HG03521 (cell line): Measurements from ENCODE around the gene RAB35.
A peak's percentile ranks its signal among the peaks of the same experiment; 100 is the strongest.

Experiments
- ATAC-seq: cut with Tn5 transposase; IDR thresholded peaks from one replicate; pipeline ENCODE4 v1.9.1; 2021; ENCODE audit warnings: mild to moderate bottlenecking, moderate library complexity; ENCODE audit not compliant: unreplicated experiment

The RAB35 gene

DNA sequence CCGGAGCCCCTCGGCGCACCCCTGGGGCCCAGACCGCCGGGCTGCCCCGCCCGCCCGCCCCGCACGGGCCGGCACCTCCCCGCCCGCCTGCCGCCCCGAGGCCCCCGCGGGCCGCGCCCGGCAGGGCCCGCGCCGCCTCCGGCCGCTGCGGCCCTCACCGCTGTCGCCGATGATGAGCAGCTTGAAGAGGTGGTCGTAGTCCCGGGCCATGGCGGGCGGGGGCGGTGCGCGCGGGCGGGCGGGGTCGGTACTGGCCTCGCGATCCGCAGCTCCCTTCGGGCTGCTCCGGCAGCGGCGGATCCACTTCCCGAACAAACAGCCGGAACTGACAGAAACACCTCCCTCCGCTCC is at the start of gene RAB35:
Gene RAB35 (minus strand): TSS at position 313 of the 351 bp plus-strand sequence. CDS start 103 bp downstream, at position 210.
- peak; percentile 8 for ATAC-seq

DNA sequence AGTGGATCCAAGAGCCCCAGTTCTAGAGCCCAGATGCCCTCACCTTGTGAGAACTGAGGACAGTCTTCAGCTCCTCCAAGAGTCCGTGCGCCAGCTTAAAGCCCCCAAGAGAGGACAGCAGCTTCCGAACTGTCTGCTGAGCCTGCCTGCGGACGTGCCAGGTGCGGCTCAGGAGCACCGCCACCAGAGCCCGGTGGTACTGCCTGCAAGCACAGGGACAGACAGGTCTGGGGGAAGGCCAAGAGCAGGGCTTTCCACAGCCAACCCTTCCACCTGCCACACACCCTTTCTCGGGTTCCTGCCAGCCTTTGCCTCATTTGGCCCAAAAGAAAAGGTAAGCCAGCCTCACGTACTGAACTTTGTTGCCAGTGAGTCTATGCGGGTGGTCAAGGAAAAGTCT is 47.7 kb upstream of the RAB35 start:
- no peak for ATAC-seq

DNA sequence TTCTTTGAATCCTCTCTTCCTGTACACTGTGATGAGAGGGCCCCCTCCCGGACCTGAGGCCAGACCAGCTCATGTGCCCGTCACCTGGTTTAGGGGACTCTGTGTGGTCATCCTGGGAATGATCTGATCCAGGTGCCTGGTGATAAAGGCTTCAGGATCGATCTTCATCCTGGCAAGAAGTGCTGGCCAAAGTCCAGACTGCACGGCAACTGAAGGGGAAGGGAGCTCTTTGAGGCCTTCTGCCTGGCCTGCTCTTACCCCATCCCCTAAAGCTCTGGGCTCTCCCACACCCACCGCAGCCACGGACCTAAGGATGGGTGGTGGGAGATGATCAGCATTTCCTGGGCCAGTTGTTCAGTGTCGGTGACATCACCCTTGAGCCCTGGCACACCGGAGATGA is 46.2 kb upstream of the RAB35 start:
- ATAC-seq, result no peak

DNA sequence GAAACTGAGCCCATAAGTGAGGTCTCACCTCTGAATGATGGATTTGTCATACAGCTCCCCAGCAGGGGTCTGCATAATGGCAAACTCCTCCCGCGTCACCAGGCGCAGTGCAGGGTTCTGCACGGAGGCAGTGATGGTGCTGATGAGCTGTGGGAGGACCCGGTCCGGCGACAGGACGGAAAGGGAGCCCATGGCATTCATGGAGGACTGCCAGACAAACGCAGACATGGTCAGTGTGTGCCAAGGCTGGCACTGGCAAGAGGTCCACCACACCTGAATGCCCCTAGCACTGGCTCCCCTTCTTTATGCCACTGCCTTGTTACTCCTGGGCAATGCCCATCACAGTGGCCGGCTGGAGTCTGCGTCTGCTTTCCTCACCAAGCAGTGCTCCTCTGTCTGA is 45.3 kb upstream of the RAB35 start:
- no peak for ATAC-seq

DNA sequence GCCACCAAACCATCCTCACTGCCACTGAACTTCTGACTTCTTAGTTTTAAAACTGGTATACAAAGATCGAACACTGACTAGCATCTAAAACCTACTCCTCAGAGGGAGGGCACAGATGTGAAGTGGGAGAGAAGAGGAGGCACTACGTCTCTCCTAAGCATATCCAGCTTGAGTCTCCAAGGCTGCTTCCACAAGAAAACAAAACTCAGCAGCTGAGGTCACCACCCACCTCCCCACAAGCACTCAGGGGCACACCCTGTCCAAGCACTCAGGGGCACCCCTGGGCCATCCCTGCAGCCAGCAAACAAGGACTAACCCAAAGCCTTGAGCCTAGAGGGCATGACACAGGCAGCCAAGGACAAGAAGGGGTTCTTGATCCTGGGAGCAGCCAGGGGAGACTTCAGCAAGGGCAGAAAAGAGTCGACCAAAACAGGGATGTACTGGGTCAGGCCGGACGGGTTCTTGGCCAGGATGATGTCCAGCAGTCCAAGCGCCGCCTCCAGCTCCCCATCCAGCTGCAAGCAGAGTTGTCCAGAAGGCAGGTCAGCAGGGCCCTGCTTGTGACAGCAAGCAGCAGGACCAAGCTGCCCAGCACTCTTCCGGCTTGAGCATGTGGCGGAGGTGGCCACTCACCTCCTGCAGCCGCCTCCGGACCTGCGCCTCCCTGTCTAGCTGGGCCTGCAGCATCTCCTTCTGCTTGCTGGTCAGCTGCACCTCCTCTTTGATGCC is 43.1 kb upstream of the RAB35 start:
- ATAC-seq, result no peak

DNA sequence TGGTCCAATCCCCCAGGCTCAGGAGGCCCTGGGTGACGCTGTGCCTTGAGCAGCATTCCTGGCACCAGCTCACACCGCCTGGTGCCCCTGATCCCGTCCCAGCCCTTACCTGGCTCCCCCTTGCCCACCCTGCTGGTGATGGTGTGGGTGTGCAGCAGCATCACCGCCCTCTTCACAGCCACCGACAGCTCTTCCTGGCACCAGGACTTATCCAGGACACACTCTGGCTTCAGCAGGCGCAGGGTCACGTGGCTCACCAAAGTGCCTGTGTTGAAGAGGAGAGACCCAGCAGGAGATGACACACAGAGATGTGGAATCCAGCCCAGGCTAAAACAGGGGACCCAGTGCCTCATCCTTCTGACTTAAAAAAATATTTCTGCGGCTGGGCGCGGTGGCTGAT is 41.8 kb upstream of the RAB35 start:
- ATAC-seq, result no peak

DNA sequence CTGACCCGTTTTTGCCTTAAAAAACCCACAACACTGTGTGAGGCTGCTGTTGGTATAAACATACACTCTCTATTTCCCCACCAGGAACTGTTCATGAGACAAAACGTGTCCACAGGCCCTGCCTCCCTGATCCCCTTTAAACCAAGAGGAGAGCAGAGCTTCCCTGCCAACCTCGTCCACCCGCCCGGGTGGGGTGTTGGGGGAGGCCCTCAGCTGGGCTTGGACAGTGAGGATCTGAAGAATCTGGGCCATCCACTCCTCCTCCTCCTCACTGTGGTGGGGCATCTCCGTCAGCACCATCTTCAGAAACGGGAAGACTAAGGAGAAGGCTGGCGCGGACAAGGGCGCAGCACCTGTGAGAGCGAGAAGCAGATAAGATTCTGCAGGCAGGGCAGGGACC is 41.1 kb upstream of the RAB35 start:
- no peak for ATAC-seq

DNA sequence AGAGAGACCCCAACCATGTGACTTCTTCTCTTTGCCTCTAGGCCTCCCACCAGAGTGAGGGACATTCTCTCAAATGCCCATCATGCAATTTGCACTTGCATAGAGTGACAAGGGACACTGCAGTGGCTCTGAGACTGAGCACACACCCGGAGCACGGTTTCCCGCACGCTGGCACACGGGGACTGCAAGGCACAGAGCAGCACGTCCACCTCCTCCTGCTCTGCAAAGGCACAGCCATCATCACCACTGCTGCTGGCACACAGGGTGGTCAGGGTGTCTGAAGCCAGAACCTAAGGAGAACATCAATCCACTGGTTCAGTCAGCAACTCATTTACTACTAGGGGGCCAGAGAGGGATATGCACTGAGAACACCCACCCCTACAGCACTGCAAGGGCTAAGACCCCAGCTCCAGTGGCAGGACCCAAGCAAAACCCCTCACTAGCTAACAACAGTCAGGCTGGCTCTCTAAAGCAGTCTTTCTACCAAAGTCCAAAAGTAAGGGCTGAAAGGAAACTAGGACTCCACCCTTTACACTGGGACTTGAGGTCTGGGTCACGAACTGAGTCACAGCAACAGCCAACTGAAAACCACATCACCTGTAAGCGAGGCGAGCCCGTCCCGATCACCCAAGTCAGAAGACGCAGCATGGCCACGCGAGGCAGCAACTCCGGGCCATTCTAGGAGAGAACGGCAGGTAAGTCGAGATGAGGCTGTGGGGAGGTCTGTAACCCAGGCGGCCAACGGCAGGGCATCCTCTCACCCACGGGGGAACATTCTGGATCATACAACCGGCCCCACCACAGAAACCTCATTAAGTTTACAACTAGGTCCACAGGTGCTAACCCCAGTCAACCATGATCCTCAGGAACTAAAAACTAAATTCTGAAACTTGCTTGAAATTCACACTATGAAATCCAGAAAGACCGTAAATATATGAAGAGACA is 40.0 kb upstream of the RAB35 start:
- no peak for ATAC-seq

DNA sequence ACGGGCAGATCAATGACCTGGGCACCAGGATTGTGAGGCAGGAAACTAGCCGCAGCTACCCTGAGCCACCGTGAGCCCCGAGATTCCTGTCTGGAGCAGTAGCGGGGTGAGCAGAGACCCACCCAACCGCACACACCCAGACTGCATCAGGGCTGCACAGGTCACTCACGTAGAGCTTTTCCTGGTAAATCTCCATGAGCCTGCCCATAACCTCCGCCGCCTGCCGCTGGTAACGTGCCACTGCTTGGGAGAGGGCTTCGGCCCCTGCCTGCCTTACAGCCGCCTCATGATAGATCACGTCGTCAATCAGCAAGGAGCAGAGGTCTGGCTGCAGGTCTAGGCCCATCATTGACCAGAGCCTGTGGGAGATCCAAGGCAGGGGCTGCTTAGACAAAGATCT is 38.5 kb upstream of the RAB35 start:
- ATAC-seq, result no peak

DNA sequence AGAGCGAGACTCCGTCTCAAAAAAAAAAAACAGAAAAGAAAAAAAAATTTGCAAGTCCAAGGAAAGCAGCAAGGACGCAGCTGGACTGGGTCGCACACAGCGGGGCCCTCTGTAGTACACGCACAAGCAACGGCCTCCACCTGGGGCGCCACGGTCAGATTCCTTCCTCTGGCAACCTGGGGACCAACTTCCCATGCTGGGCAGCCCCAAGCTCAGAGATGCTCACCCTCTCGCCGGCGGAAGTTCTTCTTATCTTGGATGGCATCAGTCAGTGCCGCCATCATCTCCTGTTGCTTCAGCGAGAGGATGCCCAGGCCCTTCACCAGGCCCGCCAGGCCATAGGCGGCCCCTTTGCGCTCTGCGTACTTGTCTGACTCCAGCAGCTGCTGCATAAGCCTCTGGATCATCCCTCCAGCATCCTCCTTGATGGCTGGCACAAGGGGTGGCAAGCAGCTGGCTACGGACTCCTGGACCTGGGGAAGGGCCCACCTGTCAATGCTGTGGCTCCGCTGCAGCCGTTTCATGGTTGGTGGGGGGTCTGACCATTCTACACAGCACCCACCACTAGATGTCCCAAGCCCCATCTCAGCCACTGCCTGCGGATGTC is 34.5 kb upstream of the RAB35 start:
- no peak for ATAC-seq

DNA sequence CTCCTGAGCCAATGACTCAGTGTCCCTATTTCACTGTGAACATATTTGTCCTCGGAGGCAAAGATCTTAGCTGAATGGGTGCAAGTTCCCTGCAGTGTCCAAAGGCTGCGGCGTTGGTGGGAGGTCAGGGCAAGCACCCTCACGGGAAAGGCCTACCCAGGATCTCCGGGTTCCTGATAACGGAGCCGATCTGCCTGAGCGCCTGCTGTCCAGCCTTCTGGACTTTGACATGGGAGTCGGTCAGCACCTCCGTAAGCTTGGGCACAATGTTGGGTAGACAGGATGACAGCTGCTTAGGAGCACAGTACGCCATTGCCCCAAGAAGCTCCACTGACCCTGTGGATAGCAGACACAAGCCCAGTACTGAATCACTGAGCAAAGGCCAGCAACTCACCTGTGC is 31.5 kb upstream of the RAB35 start:
- no peak for ATAC-seq

DNA sequence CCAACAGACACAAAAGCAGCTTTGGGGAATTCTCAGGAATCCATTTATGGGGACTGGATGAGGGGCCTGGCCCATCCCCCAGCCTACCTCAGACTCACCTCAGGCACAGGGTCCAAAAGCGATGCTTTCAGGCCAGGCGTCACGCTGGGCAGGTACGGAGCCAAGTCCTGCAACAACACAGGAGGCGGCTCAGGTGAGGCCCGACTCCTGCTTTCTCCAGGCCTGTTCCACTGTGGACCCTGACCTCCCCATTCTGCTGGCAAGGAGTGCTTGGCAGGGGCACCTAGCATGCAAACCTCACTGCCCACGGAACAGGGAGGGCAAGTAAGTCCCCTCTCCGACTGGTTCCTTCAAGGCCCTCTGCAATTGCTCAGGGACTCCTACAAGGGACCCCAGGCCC is 28.6 kb upstream of the RAB35 start:
- ATAC-seq, result no peak

DNA sequence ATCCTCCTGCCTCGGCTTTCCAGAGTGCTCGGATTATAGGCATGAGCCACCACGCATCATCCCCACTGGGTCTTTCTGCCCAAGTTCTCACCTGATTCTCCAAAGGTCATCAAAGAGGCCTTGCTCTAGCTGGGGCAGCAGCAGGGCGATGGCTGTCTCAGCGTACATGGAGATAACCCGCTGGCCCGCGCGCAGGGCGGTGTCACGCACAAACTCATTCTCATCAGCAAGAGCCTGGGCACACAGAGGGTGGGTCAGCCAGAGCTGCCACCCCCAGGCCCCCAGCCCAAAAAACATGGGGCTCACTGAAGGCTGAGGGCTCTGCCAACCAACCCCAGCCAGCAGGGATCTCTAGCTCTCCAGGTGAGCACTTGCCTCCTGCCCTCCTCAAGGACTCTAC is 27.7 kb upstream of the RAB35 start:
- ATAC-seq, result no peak

DNA sequence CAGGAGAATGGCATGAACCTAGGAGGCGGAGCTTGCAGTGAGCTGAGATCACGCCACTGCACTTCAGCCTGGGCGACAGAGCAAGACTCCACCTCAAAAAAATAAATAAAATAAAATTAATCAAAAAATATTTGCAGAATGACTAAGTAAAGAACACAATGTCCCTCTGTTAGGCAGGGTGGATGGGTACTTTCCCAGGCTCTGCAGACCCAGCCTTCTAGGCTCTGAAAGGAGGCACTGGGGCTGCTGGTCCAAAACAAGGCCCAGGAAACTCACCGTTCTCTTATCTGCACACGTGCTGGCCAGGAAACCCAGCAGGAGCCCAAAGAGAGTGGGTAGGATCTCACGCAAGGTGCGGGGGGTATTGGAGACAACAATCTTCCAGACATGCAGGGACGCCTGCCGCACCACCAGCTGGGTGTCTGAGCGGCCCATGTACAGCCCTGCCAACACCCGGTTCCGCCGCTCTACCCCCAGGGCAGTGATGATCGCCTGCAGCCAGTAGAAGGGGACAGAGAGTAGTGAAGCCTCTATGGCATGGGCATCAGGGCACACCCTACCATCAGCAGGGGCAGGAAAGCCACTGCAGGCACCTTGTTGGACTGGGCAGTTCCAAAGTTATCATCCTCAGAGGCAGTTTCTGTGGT is 25.8 kb upstream of the RAB35 start:
- no peak for ATAC-seq

DNA sequence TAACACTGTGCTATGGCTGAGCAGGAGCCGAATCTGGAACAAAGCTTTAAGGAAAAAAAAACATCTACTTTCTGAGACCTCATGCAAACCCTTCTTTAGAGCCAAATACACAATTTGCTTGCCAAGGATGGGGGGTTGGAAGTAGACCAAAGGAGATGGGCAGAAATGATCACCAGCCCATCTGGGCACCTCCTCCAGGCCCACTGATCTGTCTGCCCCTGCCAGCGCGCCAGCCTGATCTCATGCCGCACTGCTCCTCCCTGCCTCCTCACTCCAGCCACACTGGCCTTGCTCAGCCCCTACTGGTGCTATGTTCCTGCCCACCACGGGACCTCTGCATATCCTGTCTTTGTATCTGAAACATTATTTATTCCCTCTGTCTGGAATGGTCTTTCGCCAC is 24.8 kb upstream of the RAB35 start:
- ATAC-seq, result no peak

DNA sequence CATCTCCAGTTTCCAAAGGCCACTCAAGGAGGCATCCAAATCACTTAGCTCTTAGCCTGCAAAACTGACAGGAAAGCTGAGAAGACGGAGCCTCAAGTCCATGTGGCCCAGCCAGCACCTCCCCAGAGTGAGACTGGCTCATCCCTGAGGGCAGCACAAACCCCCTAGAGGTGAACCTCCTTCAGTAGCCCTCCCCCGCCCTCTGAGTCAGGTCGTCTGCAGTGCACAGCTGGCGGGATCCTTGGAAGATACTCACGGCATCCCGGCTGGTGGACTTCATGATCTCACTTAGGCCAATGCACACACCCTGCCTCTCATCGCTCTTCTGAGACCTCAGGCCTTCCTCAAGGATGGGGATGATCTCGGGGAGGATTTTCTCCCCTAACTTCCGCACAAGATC is 24.1 kb upstream of the RAB35 start:
- no peak for ATAC-seq

DNA sequence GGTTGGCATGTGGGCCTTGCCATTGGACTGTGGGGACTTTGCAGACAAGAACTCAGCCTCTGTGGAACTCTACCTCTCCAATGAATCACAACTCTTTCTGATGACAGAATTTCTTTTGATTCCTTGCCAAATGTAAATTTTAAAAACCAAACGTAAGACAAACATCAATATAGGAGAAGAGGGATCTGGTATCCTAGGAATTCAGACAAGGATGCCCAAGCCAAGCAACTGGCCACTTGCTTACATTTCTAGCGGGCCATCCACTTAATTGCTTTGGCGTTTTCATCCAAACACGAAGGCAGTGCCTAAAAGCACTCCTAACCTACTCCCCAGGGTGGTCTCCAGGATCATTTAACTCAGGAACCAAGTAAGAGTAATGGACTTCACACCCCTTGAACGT is 23.4 kb upstream of the RAB35 start:
- no peak for ATAC-seq

DNA sequence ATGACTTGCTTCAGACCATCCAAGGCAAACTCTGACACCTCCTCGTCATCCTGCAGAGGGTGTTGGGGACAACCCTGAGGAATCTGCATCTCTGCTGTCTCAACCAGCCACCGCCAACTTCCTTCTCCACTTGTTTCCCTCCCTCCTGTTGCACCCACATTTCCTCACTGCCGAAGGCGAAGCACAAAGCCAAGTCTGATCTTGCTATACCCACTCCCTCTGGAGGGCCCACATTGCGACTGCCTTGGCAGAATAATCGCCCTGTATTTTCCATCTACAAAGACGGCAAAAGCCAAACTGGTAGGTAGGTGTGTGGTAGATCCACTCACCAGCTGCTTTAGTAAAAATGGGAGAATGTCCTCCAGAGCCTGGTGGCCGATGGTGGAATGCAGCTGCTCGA is 21.8 kb upstream of the RAB35 start:
- ATAC-seq, result no peak

DNA sequence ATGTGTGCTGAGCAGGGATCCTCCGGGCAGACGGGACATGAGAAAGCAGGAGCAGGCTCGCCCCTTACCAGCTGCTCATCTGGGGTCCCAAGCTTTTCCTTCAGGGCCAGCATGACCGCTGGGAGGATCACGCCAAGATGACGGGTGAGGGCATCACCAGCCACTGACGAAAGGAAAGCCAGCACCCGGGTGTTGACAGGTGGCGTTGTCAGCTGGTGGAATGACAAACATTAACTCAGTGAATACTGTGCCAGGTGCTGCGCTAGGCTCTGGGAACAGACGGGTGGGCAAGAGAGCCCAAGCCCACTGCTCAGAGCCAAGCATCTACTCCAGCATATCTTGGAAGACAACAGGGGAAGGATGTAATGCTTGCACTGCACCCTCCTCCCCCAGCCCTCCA is 21.3 kb upstream of the RAB35 start:
- no peak for ATAC-seq

DNA sequence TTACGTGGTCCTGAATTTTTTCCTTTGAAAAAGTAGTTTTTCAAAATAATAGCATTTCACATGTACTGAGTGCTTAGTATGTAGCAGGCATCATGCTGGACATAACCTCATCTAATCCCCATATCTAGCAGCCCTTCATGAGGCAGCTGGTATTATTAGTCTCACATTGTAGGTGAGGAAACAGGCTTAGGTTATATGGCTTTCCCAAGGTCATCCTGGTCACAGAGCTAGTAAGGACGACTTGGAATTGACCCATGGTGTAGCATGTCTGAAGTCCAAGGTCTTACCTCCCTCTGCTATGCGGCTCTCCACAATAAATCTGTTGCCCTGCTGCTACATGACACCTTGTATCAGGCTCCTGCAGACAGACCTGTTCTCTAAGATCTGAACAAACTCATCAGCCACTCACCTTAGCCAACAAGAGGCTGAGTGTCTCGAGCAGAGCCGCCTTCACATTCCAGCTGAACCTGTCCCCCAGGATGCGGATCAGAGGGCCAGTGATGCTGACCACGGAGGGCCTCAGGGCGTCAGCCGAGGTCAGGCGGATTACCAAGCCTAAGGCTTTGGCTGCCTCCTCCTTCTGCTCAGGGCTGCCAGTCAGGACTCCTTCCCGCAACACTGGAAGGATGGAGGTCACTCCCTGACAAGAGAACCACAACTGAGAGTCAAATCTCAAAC is 19.7 kb upstream of the RAB35 start:
- ATAC-seq, result no peak
